SH-SY5Y (cell line): ENCODE data around the gene MPST.

ENCODE experiments used
- GATA2 ChIP-seq: IDR thresholded peaks from 2 replicates; pipeline ENCODE4 v1.6.1; 2011; ENCODE audit warnings: mild to moderate bottlenecking, low read depth, low read length
- GATA3 ChIP-seq: IDR thresholded peaks from 2 replicates; pipeline ENCODE4 v1.6.1; 2011; ENCODE audit warnings: low read depth, mild to moderate bottlenecking, low read length, moderate library complexity

DNA sequence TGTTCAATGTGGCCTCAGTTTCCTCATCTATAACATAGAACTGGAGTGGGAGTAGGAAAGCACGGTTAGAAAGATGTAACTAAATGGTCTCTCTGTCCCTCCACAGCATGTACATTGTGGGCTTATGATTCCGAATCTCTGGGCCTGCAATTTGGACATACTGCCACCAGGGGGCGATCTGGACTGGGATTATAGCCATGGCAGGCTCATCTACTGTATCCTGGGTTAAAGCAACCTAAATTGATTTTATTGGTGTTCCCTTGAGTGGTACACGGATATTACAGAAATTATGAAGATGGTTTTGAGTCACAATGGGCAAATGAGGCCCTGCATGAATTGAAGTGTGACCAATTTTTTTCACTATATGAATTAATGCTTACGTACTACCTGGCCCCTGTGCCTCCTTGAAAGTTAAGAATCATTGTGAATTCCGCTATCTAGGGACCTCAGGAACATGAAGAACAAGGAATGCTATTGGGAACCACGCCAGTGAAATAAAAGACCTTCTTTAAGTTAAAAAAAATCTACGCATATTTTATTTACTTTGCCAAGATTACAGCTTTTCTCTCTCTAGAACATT lies 33.2 kb upstream of the MPST start:
- TF ChIP-seq GATA2 (no peak), GATA3 (no peak)
